ENCODE data around the gene TNIK. TPM values are rescaled to one million over a fixed set of nuclear protein-coding genes. Genes with fewer than 3 reads are reported as not detected.

The TNIK gene
- total RNA-seq, 1 donor from 2014 or later = 28.5 TPM

DNA sequence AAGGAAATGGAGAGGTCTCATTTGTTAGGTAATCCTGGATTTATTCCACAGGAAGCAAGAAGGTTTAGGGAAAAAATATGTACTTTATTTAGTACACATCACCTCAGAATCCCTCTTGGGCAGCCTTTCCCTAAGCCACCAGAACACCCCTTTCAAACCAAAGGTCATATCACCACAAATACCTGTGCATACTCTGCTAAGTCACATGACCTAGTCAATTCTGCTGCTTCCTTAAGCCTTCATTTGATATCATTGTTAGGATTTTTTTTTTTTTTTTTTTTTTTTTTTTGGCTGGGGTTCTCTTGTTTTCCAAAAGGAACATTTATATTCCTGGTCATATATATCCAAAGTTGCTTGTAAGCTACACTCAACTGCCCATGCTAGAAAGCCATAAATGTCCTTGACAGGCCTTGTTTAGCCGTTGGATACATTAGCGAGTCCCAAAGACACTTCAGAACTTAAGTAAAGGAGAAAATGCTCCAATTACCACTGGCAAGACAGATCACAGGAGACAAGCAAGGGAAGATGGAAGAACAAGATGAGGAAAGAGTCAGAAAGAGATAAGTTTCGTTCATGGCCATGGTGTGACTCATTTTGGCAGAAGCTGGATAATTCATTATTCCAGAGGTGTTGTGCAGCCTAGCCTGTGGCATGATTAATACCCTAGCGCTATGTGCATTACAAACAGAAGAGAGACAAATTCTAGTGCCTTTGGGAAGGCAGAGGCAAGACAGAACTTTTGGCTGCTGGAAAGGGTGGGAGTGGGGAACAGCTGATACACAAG, 278.1 kb downstream of the TNIK start:
- no peak for DNase-seq (ENCODE audit: extremely low read depth, low read depth, low spot score)

DNA sequence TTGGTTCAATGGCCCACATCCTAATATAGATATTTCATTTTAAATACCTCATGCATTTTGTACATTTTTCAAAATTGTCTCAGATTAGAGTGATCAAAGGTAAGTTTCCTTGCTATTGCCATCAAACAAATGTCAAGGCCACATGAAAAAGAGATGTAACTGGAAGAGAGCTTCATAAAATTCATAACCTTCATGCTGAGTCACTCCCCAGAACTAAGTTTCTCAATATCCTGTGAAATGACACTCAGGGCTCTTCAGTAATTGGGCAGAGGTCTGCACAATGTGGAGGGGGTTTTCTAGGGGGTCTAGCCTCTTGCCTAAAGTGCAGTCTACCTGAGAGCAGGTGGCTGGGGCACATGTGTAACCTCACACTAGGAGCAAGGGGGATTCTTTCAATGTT, 281.5 kb downstream of the TNIK start:
- DNase-seq (ENCODE audit: extremely low read depth, low read depth, low spot score) = no peak

DNA sequence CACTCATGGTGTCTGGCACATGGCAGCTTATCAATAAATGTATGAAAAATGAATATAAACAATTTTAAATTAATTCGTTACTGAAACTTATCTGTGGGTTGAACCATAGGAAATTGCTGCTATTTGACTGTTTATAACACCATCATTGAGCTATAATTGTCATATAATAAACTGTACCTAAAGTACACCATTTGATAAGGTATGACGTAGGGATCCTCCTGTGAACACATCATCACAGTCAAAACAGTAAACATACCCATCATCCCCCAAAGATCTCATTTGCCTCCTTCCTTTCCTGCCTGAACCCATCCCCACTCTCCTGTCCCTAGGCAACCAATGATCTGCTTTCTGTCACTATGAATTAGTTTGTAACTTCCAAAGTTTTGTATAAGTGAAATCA, 282.7 kb downstream of the TNIK start:
- DNase-seq (ENCODE audit: extremely low read depth, low read depth, low spot score) = no peak

DNA sequence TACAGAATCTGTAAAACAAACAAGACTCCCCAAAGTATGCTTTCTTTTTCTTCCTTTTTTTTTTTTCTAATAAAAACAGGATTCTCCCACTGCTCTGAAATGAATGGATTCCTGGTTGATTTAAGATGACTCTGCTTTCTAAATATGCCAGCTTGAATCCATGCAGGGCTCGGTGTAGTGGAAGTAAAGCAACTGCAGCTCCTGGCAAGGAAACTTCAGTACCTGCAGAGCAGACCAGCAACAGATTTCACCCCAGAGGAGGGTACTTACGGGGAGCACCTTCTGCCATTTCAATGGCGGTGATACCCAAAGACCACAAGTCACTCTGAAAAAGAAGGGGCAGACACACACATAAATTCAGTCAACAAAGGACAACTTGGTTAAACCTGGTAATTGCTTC, 283.1 kb downstream of the TNIK start:
- DNase-seq (ENCODE audit: extremely low read depth, low read depth, low spot score) = no peak

DNA sequence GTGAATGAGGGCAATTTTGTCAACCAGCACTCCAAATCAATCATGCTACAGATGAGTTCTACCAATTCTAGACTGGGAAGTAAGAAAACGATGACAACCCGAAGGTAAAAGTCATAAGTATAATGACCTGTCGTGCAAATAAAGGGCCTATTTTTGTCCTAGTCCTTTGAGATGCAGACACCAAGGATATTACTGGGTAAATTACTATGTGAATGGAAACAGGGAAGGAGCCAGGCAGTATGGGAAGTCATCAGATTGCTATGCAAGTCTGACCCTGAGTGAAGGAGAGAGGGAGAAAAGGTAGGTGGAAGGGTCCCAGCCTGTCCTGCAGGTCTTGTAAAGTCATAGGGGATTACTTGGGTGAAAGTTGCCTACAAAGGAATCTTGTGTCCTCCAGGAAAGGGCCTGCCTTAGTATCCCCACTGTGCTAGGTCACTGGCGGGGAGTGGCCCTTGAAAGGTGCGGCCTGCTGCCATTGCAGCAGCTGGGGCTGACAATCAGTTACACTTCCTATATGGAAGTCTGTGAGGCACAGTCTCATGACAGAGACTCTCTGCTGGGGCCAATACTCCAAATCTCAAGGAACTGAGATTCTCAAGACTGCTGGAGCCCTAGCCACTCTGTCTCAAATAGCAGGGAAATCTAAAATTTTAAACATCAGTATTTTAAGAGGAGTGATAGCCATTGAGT, 283.8 kb downstream of the TNIK start:
- DNase-seq (ENCODE audit: extremely low read depth, low read depth, low spot score) = no peak

DNA sequence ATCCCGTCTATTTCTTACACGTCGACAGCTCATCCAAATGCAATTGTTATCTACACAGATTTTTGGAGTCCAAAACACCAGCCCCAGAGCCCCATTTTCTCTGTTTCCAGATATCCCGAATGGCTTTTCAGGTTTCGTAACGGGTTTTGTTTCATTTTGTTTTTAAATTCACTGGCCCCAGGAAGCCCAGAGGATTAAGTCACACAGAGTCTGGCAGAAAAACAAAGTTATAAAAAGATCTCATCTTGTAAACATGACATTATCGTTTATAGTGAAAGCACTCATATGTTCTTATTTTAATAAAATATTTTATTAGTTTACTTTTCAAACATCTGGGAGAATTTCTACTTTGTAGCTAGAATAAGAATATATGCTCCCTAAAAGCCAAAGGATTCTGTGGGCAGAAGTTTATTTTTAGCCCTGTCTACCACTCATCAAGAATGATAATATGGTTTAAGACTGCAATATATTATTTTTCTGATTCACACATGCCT, 284.4 kb downstream of the TNIK start:
- DNase-seq (ENCODE audit: extremely low read depth, low read depth, low spot score) = no peak

DNA sequence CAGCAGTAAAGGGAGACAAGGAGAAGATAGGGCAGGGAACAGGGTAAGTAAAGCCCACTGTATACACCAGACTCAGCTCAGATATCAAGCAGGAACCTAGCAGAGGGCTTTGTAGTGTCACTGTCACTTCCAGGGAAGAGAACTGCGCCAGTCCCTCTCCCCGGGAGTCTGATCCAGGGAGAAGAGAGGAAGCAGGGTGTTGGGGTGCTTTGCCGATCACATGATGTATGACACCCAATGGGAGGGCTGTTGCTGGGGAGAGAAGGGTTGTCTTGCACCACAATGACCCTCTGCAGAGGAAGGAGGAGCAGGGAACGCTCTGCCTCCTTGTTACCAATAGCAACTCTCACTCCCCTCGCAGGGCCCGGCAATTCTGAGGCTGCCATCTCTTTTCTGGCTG, 286.5 kb downstream of the TNIK start:
- DNase-seq (ENCODE audit: extremely low read depth, low read depth, low spot score) = no peak

DNA sequence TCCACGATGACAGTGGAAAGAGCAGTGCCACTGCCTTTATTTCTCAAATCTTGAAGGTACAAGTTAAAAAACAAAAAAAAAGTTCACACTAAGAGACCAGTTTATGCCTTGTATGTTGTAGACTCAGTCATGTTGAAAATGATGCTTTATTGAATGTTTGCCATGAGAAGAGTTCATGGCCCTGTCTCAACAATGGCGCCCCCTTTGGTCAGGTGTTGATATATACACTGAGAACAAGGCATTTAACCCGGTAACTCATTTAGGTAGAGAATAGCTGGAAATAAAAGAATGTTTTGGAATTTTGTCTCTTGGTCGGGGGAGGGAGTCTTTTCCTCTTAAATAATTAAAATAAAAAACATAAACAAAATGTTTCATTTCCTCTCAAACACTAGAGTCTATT, 288.1 kb downstream of the TNIK start:
- DNase-seq (ENCODE audit: extremely low read depth, low read depth, low spot score) = no peak

DNA sequence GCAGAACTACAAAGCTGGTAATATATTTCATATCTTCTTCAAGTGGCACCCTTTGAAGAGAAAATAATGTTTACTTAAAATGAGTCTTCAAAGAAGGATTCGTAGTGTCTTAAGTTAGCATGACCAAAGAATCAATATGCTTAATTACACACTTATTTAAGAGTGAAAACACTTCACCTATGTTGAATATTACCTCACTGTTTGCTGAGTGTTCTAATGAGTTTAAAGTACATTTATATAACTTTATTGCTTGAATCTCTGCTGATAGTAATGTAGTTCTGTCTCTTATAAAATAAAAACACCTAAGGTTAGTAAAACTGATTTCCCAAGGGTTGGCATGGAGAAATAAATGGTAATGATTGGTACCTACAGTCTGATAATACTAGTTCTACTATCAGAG, 290.3 kb downstream of the TNIK start:
- DNase-seq (ENCODE audit: extremely low read depth, low read depth, low spot score) = no peak

DNA sequence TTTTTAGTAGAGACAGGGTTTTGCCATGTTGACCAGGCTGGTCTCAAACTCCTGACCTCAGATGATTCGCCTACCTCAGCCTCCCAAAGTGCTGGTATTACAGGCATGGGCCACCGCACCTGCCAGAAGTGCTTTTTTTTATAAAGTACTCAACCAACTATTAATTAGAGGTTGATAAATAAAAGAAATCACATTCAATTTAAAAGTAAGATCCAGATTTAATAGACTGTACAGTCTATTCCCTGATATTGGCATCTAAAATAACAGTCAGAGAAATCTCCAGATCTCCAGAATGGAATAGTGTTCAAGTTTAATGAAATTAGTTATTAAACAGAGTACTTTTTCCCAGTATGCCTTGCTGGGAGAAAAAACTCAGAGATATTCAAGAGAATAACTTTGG, 290.8 kb downstream of the TNIK start:
- no peak for DNase-seq (ENCODE audit: extremely low read depth, low read depth, low spot score)

DNA sequence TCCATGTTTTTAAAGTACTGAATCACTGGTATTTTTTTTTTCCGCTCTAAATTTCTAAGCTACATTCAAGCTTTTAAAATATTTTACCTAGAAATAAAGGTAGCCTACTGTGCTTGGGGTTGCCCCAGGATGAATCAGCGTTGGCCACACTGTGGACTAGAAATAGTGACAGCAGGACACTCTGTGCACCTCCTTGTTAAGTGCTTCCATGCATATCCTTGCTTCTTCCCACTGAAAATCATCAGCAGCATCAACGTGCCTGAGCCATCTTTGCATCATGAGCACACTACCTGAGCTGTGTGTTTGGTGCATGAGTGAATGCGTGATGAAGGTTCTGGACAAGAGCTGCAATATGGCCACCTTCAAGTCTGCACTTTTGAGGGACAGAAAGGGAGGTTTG, 291.7 kb downstream of the TNIK start:
- no peak for DNase-seq (ENCODE audit: extremely low read depth, low read depth, low spot score)

DNA sequence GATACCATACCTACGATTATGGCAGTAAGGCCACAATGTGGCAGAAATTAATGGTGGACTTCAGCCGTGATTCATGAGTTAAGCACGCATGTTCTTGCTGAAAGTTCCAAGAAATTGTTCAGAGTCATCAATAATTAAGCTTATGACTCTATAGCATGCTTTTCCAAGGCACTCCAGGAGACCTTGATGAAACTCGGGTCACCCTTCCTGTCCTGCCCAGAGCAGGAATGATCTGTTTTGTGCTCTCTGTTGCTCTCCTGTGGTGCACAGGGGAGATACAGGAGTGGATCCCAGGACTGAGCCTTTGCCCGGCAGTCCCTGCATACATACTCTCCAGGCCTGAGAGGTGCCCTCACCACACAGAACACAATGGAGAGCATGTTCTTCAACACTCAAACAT, 292.1 kb downstream of the TNIK start:
- no peak for DNase-seq (ENCODE audit: extremely low read depth, low read depth, low spot score)

DNA sequence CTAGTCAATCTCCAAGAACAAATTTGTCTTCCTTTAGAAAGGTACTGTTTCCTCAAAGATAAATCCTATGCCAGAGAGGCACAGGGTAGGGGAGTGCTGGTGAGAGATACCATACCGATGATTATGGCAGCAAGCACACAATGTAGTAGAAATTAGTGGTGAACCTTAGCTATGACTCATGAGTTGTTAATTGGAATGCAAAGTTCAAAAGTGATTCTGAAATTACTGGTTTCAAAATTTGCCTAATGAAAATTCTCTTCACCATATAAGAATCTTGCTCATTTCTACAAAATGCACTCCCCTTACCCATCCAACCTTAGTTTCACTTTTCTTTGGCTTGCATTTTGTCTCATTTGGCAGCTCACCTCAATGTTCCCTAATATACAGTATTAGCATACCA, 294.2 kb downstream of the TNIK start:
- no peak for DNase-seq (ENCODE audit: extremely low read depth, low read depth, low spot score)

DNA sequence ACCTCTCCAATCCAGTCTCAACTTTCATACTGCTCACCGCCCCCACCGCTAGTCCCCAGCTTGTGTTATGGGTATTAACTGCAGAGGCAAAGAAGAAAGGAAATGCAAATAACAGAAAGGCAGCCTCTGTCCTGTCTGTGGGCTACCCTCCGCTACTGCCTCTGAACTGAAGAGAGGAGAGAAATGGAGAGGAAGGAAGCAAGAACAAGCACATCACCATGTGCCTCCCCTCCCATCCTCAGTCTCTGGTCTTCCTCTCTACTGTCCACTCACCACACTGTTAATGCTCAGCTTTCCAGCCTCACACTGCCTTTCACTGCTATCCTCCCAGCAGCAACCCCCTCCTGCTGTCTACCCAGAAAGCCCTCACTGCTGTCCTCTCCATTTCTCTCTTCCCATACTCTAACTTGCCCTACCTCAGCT, 294.7 kb downstream of the TNIK start:
- DNase-seq (ENCODE audit: extremely low read depth, low read depth, low spot score) = no peak

DNA sequence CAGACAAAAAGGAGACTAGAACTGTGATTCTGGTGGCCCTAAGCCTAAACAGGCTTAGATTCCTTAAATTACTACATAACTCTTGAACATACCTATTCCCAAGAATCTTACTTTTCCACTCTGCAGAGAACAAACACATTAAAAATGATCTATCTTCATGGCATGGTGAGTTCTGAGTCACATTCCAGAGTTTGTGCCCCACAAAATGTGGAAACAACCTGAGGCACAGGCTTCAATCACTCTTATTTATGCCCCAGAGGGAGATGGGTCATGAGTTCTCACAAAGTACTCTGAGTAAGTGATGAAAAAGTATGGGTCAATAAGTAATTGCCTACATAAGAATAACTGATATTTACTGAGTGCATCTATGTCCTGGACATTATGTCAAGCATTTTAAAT, 296.1 kb downstream of the TNIK start:
- no peak for DNase-seq (ENCODE audit: extremely low read depth, low read depth, low spot score)

DNA sequence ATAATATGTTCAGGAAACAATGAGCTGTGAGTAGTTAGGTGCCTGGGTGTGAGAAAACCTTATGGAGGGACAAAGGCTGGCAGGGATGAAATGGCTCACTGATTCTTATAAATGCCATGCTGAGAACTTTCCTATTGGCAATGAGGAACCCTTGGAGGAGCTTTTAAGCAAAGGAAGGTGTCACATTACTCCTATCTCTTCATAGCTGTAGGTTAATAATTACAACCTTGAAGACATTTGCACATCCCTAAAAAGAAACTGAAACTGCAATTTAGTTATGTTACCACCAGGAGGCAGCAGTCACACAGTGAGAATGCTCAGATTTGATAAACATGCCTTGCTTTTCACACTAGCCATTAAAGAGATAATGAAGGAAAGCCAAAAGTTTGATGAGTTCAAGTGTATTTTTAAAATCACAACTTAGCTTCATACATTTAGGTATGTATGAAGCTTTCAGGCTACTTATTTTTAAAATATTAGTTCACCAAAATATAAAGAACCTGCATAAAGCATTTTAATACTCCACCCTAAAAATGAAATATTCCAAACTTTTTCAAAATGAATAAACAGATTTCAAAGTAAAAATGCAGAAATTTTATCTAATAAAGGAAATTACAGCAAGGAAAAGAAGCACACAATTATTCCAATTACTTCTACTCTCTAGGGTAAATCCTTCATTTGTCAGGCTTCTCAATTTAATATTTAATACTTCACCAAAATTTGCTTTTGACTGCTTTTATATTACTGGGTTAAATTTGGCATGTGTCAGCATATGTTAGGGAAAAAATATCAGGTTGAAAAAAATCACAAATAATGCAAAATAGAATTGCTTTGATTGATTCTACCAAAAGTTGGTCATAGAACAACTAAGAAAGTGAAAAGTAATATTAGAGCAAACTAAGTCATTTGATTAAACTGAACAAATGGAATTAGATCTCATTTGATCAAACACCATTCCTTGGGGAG, 296.8 kb downstream of the TNIK start:
- DNase-seq (ENCODE audit: extremely low read depth, low read depth, low spot score) = no peak

DNA sequence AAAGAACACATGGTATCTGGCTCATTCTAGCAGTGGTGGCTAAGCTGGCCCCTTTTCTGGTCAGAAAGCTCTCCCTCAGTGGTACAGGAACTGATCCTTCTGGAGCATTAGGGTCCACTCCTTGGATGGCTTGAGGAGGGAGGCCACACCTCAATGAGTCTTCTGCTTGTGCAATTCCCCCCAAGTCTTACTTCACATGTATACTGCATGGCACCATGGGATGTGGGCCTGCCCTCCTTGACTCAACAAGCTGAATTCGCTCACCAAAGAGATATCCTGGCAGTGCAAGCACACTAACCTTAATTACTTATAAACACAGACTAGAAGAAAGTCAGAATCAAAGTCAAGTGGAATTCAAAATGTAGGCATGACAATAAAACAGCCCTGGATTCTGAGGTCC, 299.9 kb downstream of the TNIK start:
- DNase-seq (ENCODE audit: extremely low read depth, low read depth, low spot score) = no peak

DNA sequence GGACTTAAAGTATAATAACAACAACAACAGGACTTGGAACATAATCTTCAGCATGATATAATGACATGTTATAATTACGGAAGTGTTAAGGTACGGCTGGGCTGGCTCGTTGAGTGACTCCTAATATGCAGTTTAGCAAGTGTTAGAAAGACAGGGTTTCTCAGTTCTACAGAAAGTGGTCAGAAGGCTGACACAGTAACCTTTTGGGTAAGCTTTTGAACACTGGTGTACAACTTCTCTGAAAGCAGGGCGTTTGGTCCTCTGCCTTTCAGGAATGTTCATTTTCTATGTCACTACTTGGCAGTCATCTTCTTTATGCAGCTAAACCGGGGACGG, 300.4 kb downstream of the TNIK start:
- DNase-seq (ENCODE audit: extremely low read depth, low read depth, low spot score) = no peak

DNA sequence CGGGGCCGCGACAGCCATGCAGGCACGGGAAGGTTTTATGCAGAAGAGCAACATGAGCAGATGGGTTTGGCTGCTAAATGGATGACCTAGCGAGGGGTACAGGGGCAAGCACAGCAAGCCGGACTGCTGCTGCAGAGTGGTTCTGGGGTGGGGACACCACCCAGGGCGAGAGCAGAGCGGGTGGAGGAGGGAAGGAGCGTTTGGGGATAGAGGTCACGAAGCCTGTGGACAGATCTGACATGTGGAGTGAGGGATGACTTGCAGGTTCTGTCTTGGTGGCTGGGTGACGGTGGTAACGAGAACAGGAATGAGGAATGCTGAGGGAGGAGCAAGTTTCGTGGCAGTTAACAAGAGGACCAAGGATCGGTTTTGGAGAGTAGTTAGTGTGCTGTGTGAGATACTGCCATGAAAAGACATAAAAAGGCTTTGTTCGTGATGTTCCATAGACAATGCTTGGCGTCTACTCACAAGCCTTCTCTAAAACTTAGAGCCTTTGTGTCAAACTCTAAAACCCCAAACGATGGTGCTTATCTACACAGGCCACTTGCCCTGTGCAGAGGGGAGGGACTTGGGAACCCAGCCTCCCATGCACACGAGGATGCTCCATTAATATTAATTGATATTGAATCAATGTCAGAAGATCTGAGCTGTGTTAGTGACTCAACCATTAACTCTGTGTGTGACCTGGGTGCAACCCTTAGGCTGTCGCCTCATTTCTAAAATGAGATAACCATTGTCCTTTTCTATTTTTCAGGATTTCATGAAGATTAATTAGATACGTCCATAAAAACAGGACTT, 301.0 kb downstream of the TNIK start:
- DNase-seq (ENCODE audit: extremely low read depth, low read depth, low spot score) = no peak

DNA sequence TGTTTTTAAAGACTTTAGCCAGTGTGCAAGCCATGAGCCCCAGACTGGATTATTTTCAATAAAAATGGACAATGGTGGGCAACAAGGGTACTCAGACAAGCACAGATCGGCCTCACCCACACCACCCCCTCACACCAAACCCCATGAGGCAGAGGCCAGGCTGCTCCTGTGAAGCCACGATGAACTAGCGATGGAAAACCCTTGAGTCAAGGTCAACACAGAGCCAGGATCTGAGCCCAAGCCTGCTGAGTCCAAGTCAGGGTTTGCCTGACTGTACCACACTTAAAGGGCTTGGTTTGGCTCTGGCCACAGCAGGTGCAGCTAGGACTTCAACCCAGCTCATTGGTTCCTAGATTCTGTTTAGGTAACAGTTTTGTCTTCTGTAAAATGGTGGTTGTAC, 302.2 kb downstream of the TNIK start:
- no peak for DNase-seq (ENCODE audit: extremely low read depth, low read depth, low spot score)

DNA sequence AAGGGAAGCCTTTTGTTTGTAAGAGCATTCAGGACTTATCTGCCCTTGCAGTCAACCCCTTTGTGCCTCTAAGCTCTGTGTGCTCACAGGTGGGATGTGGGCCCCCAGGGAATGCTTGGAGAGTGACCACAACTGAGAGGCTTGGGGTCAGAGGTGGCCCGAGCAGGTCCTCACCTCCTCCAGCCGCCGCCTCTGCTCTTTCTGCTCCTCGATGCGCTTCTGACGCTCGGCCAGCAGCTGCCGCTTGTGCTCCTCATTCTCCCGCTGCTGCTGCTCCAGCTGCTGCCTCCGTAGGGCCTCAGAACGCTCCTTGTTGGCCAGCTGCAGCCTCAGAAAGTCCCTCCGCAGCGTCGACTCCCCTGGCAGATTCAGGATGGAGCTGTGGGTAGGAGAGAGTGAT, 302.9 kb downstream of the TNIK start:
- no peak for DNase-seq (ENCODE audit: extremely low read depth, low read depth, low spot score)
